Stimulated activated naive B cell treated with anti-CD40 and anti-IgM and Interleukin-4, amounts not matched to agents 10 μg/mL and 1 μg/mL and 100 μg/mL, for 72 hours (primary cell): ENCODE data around the gene ZNF430.

ENCODE experiments used
- ATAC-seq, 2 donors: fragments of 150-1000 bp; cut with Tn5 transposase; replicated peaks; 2 replicates each; pipeline ENCODE4 v1.10.0; 2021; ENCODE audit warnings: moderate library complexity in 1 of 2
- DNase-seq: peaks from one replicate; pipeline ENCODE4 v3.0.0; 2021
- H3K27ac Mint-ChIP-seq: one replicate; pipeline ENCODE4 v1.8.0; 2022; ENCODE audit warnings: mild to moderate bottlenecking, mixed read lengths
- H3K27me3 Mint-ChIP-seq, 2 donors: one replicate each; pipeline ENCODE4 v1.8.0; 2022; ENCODE audit warnings: mixed read lengths in 2 of 2
- H3K36me3 Mint-ChIP-seq, 2 donors: one replicate each; pipeline ENCODE4 v1.8.0; 2022; ENCODE audit warnings: mixed read lengths in 2 of 2, mild to moderate bottlenecking in 1 of 2
- H3K4me1 Mint-ChIP-seq, 2 donors: one replicate each; pipeline ENCODE4 v1.8.0; 2022; ENCODE audit warnings: mixed read lengths in 2 of 2, mild to moderate bottlenecking in 1 of 2
- H3K4me3 Mint-ChIP-seq, 2 donors: one replicate each; pipeline ENCODE4 v1.8.0; 2022; ENCODE audit warnings: mild to moderate bottlenecking in 2 of 2, mixed read lengths in 2 of 2, moderate library complexity in 1 of 2
- H3K9me3 Mint-ChIP-seq, 2 donors: one replicate each; pipeline ENCODE4 v1.8.0; 2022; ENCODE audit warnings: mixed read lengths in 2 of 2, mild to moderate bottlenecking in 1 of 2

The ZNF430 gene

GRCh38 chr19:21084343-21084742 lies 63.9 kb downstream of the ZNF430 start:
- DNase-seq (no peak), ATAC-seq (no peak)
- Mint-ChIP-seq H3K36me3 (peaks cover 15 to 26% of the 10 kb centered on the region in 2 donors), H3K4me3 (no peak overlapping the region), H3K4me1 (peaks cover 6 to 22% of the 10 kb centered on the region in 2 donors), H3K27me3 (no peaks in the 10 kb centered on the region), H3K9me3 (no peaks in the 10 kb centered on the region), H3K27ac (no peak overlapping the region)

DNA sequence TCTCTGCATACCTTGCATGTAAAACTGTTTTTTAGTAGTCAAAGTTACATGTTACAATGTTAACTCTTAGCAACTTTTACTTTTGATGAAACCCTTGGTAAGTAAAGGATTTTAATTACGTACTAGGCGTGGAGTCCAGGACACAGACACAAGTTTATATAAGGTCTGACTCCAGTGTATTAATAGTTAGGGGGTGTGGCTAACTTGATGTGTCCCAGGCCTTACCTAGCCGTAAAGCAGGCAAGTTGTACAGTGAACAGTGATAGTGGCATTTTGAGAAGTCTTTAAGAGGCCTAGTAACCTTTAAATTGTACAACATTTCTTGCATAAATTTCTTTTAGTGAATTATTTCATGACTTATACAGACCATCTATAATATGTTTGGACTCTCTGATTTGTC lies 67.4 kb downstream of the ZNF430 start:
- Mint-ChIP-seq H3K4me1 (peaks cover 6 to 11% of the 10 kb centered on the region in 2 donors), H3K36me3 (peaks cover 12 to 28% of the 10 kb centered on the region in 2 donors)

GRCh38 chr19:21092109-21092508 lies 71.7 kb downstream of the ZNF430 start:
- no peaks in the 10 kb centered on the region for H3K4me1 Mint-ChIP-seq
- H3K4me3 Mint-ChIP-seq: no peak overlapping the region
- DNase-seq (no peak), ATAC-seq (no peak)
- peaks cover 9 to 29% of the 10 kb centered on the region in 2 donors for H3K36me3 Mint-ChIP-seq
- no peaks in the 10 kb centered on the region for H3K9me3 Mint-ChIP-seq
- H3K27ac Mint-ChIP-seq: no peak overlapping the region
- no peaks in the 10 kb centered on the region for H3K27me3 Mint-ChIP-seq

More for the DNA sequence above, 67.4 kb downstream of the ZNF430 start:
- Mint-ChIP-seq H3K27me3 (no peaks in the 10 kb centered on the region), H3K9me3 (no peaks in the 10 kb centered on the region), H3K4me3 (no peak overlapping the region), H3K27ac (no peak overlapping the region)
- DNase-seq: no peak
- ATAC-seq: no peak

DNA sequence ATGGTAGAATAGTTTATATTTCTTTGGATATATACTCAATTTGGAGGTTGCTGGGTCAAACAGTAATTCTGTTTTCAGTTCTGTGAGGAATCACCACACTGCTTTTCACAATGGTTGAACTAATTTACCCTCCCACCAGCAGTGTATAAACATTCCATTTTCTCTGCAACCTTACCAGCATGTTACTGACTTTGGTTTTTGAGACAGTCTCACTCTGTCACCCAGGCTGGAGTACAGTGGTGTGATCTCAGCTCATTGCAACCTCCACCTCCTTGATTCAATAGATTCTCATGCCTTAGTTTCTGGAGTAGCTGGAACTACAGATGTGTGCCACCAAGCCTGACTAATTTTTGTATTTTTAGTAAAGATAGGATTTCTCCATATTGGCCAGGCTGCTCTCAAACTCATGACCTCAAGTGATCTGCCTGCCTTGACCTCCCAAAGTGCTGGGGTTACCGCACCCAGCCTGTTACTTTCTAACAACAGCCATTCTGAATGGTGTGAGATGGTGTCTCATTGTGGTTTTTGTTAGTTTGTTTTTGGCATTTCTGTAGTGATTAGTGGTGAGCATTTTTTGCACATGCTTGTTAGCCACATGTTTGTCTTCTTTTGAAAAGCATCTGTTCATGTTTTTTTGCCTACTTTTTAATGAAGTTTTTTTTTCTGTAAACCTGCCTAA lies 74.0 kb downstream of the ZNF430 start:
- H3K4me1 Mint-ChIP-seq: no peaks in the 10 kb centered on the region
- H3K9me3 Mint-ChIP-seq: no peaks in the 10 kb centered on the region
- ATAC-seq: no peak
- H3K27ac Mint-ChIP-seq: peak overlapping the region; percentile 14
- H3K36me3 Mint-ChIP-seq: peaks cover 17 to 39% of the 10 kb centered on the region in 2 donors
- H3K27me3 Mint-ChIP-seq: no peaks in the 10 kb centered on the region
- H3K4me3 Mint-ChIP-seq: no peak overlapping the region
- DNase-seq: no peak

- Mint-ChIP-seq H3K4me1 (no peaks in the 10 kb centered on the region), H3K36me3 (peaks cover 22 to 35% of the 10 kb centered on the region in 2 donors)
Observed at GRCh38 chr19:21098291-21098690, 77.8 kb downstream of the ZNF430 start.

DNA sequence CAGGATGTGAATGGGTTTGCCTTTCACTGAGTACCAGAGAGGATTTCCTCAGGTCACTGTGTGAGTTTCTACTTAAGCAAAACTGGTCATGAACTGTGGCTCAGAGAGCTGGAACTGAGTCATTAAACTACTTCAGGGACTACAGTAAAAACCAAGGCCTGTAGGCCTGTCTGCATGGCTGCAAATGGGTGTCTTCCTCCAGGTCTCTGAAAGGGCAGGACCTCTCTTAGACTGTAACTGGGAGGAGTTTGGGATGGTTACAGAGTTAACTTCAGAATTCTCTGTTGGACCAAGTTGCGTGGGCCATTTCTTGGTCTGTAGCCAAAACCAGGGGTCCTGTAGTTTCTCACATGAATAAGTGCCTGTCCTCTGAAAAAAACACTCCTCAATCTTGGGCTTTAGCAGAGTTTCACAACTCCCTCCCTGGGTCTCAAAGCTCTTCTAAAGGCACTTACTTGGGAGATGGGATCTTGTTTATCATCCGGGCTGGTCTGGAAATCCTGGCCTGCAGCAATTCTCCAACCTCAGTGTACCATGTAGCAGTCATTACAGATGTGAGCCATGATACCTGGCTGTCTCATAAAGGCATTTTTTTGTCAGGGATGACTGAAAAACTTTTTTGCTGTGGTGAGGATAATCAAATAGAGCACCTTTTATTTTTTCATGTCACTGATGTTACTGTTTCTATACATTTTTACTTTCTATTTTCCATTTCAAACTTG lies 81.2 kb downstream of the ZNF430 start:
- Mint-ChIP-seq H3K4me3 (no peak overlapping the region), H3K27me3 (no peaks in the 10 kb centered on the region), H3K36me3 (peaks cover 22 to 31% of the 10 kb centered on the region in 2 donors), H3K9me3 (no peaks in the 10 kb centered on the region), H3K27ac (no peak overlapping the region), H3K4me1 (no peaks in the 10 kb centered on the region)
- ATAC-seq (no peak), DNase-seq (no peak)

More at GRCh38 chr19:21098291-21098690, 77.8 kb downstream of the ZNF430 start:
- Mint-ChIP-seq H3K27ac (no peak overlapping the region), H3K27me3 (no peaks in the 10 kb centered on the region), H3K4me3 (no peak overlapping the region), H3K9me3 (no peaks in the 10 kb centered on the region)
- ATAC-seq: no peak
- no peak for DNase-seq

DNA sequence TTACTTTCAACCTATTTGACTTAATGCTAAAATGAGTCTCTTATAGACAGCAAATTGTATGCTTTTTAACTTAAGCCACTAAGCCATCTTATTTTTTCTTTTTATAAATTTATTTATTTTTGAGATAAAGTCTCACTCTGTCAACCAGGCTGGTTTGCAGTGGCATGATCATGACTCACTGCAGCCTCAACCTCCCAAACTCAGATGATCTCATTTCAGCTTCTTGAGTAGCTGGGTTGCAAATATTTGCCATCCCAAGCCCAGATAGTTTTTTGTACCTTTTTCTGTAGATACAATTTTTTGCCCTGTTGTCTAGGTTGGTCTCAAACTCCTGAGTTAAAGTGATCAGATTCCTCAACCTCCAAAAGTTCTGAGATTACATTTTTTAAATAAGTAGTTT lies 88.7 kb downstream of the ZNF430 start:
- Mint-ChIP-seq H3K36me3 (peaks cover 61 to 70% of the 10 kb centered on the region in 2 donors), H3K4me3 (no peak overlapping the region), H3K27ac (no peak overlapping the region), H3K9me3 (peaks cover 12 to 20% of the 10 kb centered on the region in 2 donors), H3K4me1 (peaks cover 0 to 5% of the 10 kb centered on the region in 2 donors), H3K27me3 (no peaks in the 10 kb centered on the region)
- ATAC-seq (no peak), DNase-seq (no peak)
